Epithelial cell of prostate (primary cell): ENCODE results near the gene ULBP1.
"Not testable (repeated sequence)": the region's sequence is repeated elsewhere in the genome, so short reads cannot be mapped to it uniquely, and the experiment has no call there.

Source experiments
- DNase-seq: peaks from one replicate; pipeline ENCODE4 v3.0.0-alpha.2; 2011; ENCODE audit warnings: low read depth, low spot score
- H3K27ac ChIP-seq: fragments of 450-650 bp; 2 replicates; pipeline ENCODE4 v1.5.1; 2017; ENCODE audit warnings: mild to moderate bottlenecking

Gene ULBP1

DNA sequence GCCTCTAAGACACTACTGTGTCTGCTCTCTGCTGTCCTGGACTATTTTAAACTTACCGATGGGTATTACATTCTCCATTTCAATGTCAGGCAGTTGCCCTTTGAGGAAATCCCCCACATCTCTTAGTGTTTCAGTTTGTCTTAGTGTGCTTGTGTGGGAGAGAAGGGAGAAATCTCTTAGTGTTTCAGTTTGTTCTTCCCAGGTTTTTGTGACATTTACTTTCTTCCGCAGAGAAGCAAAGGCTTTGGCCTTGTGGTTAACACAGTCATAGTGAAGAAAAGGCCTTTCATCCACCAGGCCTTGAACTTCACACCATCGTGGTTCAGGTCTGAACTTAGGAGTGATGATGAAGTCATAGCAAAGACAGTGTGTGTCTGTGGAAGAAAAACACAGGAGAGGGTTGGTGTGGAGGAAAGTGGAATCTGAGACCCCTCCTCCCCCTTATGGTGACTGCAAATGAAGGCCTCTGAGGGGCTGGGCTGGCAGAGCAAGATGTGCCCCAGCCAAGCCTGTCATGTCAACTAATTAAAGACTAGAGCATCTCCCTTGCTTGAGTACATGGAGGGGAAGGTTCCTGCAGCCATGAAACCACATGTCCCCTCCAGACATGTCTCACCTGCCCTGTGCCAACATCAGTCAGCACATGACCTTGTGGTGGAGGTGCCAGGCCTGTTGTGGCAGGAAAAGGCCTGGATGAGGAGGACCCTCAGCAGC, 37.7 kb downstream of the ULBP1 start:
- DNase-seq = no peak

DNA sequence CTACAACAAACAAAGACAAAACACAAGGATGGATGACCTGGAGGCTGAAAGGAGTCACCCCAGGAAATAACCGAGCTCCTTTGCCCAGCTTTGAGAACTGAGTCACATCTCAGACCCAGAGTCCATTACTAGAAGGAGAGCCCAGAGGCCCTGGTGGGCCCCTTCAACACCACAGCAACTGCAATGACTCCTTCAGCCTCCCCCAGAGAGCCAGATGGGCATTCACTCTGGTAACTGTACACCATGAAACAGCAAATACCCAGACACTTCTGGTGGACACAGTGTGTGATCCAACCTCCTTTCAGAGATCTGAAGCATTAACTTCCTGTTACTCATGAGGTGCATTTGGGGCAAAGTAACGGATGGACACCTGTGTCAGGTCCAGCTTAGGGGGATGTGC, 39.0 kb downstream of the ULBP1 start:
- no peak overlapping the region for H3K27ac ChIP-seq
- no peak for DNase-seq

More for the DNA sequence above, 37.7 kb downstream of the ULBP1 start:
- H3K27ac ChIP-seq = no peak overlapping the region

DNA sequence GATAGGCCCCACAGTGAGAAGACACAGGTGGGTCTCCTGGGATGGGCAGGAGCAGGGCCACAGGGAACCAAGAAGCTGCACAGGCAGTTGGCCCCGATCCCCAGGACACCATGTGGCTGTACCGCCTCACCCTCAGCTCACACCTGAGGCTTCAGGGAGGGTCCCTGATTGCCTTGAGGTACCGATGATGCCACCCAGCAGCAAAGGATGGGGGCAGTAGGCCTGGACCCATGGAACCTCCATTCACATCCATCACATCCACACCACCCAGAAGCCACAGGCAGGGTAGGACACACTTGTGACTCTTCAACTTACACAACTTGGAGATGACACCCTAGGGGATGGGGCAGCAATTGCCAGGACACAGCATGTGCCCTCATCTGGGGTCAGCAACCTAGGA, 39.9 kb downstream of the ULBP1 start:
- not testable (repeated sequence) for DNase-seq, H3K27ac ChIP-seq

DNA sequence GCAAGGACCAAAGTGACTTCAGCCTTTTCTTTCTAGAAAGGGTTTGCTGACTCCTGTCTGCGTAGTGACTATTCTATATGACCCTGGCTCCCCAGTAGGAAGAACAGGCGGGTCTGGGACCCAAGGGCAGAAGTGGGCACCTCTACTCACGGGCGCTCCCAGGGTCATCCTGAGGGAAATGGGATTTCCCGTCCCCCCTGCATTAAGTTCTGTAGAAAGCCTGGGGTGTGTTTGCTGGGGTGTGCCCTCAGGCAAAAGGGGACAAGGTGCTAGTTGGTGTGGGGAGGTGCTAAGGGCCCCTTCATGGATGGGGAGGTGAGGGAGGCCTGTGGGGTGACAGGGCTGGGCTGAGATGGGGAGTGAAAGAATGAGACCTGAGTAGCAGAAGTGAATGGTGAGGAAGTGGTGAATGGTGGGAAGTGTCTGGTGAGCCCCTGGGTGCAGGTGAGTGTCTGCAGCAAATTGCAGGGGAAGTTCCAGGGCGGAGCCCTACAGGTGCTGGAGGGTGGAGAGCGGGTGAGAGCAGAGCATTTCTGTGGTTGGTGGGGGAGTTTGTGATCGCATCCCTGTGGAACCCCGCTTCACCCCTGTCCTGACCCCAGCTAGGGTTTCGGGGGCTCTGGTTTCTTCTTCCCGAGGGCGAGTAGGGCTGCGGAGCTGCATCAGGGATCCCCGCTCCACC, 40.5 kb downstream of the ULBP1 start:
- DNase-seq = no peak
- H3K27ac ChIP-seq = no peak overlapping the region

DNA sequence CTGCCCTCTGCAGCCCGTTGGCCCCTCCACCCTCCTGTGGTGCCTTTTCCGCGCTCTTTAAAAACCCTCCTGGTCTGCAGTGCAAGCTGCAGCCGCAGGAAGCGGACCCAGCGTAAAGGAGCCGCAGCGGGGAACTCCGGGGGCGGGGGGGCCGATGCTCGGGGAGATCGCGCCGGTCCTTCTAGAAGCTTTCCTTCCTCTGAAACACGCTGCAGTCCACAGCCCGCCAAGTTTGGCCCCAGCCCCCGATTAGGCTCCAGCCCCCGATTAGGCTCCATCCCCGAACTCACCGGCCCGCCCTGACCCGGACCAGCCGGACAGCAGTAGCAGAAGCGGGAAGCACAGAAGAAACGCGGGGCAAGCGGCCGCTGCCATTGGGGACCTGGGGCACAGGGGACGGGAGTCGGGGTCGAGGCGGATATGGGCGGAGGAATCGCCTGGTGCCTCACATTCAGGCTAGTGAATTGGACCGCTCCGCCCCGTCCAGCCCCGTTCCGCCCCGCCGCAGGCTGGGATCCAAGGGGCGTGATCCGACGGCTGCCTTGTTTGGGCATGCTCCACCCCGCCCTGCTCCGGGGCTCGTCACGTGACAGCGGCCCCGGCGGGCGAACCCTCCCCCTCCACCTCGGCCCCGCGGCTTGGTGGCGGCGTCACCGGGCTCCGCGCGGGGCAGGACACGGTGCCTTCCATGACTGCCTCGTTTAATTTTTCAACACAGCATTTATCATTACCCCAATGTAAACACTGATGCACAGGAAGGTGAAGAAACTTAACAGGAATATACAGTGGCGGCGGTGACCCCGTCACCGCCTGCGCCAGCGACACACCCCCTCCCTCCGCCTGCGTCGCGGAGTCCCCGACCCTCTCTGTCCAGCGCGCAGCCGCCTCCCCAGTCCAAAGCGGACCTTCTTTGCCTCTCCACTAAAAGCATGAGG, 41.3 kb downstream of the ULBP1 start:
- DNase-seq = peak; percentile 40
- H3K27ac ChIP-seq = peak overlapping the region; percentile 19

DNA sequence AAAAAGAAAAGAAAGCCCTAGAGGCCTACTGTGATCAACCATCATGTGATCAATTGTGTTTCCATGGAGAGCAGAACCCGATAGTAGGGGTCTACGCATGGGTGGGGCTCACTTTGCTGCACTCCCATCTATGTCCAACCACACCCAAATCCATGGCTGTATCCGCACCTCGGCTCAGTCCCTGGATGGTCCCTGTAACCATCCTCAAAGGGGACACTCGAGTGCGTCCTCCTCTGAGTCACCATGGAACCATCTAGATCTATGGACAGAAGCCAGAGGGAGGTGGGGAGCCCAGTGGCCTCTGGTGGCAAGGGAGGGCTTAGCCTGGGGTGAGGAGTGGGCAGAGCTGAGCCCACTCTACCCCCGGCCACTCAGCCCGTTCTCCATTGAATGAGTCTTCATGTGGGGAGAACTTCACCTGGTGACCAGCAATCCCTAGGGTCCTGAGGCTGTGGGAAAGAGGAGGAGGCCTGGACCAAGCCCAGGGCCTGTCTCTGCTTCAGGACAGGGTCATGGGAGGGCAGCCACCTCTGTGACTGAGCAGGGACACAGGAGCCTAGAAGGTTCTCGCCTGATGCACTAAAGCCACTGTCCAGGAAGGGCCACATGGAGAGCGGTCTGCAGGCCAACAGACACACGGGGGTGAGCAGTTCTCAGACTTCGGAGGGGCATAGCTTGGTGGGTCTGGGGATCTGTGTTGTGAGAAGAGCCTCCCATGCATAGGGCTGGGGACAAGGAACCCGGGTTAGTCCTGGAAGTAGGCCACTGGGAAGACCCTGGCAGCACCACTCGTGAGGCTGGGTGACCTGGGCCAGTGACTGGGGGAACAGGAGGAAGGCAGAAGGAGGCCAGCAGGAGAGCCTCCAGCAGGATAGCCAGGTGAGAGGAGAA, 42.3 kb downstream of the ULBP1 start:
- no peak for DNase-seq
- H3K27ac ChIP-seq = no peak overlapping the region

DNA sequence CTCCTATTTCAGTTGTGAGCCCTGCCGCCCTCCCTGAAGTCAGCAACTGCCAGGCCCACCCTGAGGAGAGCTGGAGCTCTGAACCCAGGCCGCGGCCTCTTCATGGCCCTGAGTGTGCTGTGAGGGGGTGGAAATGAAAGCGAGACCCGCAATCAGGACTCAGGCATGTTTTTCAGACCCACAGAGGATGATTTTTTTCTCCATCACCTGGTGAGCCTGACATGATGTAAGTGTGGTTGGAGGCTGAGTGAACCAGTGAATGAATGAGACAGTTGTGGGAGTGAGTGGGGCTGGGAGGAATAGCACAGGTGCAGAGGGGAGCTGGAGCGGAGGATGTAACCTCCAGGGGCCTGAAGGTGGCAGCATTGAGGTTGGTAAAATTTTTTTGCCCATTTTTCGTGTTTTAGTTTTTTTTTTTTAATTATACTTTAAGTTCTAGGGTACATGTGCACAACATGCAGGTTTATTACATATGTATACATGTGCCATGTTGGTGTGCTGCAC, 43.3 kb downstream of the ULBP1 start:
- H3K27ac ChIP-seq = no peak overlapping the region
- no peak for DNase-seq

DNA sequence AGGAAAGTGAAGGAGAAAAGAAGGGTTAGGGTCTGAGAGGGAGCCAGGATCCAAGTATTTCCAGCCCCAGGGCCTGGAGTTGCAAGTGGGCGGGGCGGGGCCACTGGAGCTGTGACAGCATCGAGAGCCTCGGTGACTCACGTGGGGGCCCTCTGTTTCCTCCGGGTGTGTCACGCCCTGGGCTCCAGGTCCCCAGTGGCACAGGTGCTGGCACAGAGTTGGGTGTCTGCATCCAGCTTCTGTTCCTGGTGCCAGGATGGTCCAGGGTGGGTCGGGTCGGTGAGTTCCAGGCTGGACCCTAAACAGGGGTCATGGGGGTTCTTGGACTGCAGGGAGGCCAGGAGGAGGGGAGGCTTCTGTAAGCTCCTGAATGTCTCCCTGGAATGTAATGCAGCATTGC, 44.8 kb downstream of the ULBP1 start:
- H3K27ac ChIP-seq = no peak overlapping the region
- DNase-seq = no peak

DNA sequence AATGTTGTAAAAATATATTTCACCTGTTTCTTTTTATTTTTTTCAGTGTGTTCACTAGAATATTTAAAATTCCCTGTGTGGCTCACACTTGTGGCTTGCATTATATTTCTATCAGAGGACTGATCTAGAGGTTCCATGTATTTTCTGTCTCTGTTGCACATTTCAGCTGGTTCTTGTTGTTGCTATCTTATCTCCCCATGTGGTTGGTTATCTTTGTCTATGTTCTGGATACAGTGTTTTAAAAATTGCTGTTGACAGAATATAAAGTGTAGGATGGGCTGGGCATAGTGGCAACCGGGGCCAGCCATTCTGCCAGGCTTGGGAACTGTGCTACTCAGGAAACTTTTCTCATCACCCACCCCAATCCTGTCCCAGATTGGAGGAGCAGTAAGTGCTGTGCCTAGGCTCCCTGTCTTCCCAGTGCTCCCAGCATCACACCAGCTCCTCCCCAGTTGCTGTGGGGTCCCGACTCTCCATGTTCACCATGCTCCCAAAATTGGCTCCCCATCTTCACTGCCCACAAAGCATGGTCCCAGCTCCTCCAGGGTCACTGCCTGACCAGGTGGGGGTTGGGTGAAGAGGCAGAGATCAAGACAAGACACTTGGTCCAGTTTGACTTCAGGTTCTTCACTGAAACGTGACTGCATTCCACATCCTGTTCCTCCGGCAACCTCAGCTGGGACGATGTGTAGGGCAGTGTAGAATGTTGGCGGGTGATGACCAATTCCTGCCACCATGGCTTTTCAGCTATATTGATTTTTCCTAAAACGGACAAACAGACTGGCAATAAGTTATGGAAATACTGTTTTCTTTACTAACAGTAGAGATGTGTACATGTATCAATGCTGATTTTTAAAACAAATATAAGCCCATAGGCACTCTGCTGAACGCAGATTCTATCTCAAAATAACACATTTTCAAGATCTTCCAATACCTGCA, 49.4 kb downstream of the ULBP1 start:
- not testable (repeated sequence) for DNase-seq, H3K27ac ChIP-seq

DNA sequence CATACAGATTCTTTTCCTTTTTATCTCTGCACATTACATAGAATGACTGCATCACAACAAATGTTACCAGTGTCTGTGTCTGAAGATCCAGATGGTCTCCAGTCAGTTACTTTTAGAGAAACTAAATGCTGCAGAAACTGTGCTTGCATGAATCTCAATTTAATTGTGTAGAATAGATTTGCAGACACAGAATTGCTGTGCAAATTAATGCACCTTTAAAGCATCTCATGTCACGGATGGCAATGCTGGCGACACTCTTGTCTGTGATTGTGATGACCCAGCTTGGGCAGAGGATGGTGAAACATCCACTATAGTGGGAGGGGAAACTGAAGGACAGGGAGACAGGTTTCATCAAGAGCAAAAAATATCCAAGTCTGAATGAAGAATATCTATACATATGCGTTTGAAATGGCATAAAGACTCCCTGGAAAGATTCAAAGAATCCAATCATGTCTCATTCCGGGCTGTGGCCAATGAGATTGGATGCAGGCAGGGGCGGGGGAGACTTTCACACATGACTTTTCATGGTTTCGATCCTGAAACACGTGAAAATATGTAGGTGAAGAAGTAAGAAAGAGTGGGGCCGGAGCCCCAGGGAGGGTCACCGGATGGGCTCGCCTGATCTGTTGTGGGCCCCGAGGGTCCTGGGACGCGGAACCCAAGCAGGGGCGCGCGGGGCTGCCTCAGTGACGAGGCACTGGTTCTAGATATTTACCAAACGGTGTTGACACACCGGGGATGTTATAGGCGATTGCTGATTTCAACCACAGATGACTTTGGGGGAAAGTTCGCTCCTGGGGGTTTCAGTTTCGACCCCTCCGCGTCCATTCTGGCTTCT, 50.3 kb downstream of the ULBP1 start:
- not testable (repeated sequence) for H3K27ac ChIP-seq, DNase-seq

DNA sequence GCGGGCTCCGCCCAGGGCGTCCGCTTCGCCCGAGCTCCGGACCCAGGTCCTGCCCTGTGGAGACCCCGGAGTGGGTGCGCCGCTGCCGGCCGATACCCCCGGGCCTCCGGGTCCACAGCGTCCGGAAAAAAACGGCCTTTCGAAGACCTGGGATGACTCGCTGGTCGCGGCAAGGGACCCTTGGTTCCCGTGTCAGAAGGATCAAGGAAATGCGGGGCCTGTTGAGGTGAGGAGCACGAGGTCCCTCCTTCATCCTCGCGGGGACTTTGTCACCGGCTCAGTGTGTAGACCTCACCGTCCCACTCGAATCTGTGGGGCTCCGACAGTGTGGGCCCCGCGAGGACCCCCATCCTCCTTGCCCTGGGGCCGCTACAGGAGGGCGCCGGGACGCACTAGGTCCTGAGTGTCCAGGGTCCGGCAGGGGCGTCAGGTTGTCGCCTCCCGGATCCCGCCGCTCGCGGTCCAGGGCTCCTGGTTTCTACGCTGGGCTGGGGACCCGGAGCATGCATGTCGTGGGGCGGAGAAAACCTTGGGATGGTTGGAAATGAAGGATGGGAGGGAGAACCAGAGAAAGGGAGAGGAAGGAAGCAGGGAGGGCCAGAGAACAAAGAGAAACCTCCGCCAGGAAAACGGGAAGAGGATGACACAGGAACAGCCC, 51.0 kb downstream of the ULBP1 start:
- not testable (repeated sequence) for DNase-seq, H3K27ac ChIP-seq

DNA sequence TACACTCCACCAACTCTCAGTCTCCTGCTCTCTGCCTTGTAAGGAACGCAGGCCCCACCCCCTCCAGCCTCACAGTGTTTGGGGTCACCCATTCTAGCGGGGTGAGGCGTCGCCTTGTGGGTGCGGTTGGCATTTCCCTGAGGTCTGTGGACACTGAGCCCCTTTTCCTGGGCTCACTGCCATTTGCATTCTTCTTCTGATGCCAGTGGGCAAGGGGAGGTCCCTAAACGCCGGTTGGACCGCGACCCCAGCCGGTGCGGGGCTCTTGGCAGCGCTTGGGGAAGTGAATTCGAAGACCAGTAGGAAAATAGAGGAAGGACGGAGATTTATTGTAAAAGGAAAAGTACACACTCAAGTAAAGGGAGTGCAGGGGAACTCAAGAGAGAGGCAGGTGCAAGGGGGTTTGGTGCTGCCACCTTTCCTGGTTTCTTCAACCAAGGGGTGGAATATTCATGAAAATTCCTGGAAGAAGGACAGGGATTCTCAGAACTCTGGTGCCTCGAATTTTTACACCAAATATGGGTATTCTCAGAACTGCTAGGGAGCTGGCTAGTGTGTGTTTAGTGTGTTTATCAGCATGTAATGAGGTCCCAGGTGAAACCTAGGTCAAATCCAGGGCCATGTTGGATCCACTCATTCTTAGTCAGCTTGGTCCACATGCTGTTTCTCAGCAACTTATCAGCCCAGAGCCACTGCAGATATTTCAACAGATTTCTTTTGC, 51.7 kb downstream of the ULBP1 start:
- not testable (repeated sequence) for DNase-seq, H3K27ac ChIP-seq

DNA sequence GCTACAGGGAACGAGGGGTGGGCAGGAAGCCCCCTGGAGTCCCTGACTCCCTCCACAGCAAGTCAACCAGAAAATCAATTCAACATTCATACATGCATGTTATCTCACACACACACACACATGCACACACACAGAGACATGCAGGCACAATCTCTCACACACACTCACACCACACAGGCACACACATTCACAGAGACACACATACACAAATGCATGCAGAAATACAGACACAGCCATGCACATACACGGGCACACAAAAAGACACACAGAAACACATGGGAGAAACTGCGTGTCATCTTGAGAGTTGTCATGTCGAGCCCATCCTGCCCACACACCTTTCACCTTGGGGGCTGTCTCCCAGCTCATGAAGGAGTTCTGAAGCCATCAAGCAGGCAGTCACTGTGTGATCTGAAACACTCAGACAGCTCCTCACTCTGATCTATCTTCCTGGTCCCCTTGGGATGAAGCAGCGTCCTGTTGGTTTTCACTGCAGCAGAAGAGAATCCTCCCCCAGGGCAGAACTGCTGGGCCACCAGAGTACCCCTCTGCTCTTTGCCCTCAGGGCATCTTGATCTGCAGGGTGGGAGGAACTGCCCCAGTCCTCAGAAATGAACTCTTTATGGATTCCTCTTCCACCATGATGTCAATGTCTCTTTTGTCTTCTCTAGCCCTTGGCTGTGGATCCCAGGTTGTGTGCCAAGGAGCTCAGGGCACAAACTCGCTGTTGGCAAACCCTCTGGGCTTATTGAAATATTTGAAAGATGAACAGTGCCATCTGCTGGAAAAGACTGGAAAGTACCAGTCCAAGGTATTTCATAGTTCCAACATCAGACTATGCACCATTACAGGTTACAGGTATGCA, 52.8 kb downstream of the ULBP1 start:
- DNase-seq = no peak
- no peak overlapping the region for H3K27ac ChIP-seq

DNA sequence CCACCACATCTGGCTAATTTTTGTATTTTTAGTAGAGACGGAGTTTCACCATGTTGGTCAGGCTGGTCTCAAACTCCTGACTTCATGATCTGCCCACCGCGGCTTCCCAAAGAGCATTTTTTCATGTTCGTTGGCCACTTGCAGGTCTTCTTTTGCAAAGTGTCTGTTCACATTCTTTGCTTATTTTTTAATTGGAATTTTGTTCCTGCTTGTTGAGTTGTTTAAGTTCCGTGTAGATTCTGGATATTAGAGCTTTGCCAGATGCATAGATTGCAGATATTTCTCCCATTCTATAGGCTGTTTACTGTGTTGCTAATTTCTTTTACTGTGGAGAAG, 53.4 kb downstream of the ULBP1 start:
- not testable (repeated sequence) for DNase-seq, H3K27ac ChIP-seq

DNA sequence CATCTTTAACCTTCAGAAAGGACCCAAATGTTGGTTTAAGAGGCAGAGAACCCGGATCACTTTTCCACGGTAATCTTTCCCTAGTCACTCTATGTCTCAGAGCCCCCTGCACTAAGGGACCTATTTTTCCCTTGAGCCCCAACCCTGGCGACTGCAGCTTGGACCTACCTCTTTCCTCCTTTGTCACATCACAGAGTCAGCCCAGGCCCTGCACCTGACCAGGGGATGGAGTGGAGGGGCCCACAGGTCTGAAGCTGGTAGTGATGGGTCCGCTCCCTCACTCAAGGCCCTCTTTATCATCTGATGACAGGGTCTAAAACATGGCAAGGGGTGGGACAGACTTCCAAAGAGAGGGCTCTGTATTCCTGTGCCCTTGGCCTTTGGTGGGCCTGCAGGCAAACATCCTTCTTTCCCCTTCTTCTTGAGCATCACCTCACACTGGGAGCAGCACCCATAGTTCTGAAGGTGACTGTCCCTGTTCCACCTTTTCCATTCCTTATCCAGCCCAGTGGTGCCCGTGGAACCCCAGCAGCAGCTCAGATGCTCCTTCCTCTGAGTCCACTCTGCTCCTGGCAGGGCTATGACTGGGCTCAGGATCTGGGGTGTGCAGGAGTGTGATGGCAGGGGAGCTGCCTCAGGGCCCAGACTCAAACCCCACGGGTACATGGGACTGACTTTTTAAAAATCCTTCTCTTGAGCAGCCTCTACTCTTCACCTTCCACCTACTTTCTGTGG, 55.3 kb downstream of the ULBP1 start:
- H3K27ac ChIP-seq = no peak overlapping the region

More for the DNA sequence above, 55.3 kb downstream of the ULBP1 start:
- DNase-seq = no peak
